Activated gamma-delta T cell treated with anti-CD3 and anti-CD28 coated beads, Interleukin-2, amount 50 U/mL, for 16 hours (primary cell): ENCODE data around the gene VWA3A.

Experiments
- DNase-seq: peaks from one replicate; pipeline ENCODE4 v3.0.0-alpha.2; 2020; ENCODE audit warnings: low read depth

VWA3A gene

GRCh38 chr16:22203091-22203490 is 110.8 kb downstream of the VWA3A start:
- DNase-seq: no peak

DNA sequence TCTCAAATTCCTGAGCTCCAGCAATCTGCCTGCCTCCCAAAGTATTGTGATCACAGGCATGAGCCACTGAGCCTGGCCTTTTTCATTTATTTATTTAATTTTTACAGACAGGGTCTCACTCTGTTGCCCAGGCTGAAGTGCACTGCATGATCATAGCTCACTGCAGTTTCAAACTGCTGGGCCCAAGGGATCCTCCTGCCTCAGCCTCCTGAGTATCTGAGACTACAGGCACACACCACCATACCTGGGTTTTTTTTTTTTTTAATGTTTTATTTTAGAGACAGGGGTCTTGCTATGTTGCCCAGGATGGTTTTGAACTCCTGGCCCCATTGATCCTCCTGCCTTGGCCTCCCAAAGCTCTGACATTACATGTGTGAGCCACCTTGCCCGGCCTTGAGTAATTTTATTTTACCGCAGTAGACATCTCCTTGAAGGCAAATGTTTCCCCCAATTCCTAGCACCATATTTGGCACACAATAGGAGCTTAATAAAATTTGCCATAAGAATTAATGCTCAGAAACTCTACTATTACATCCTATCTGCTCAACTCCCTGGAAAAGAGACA is 111.8 kb downstream of the VWA3A start:
- DNase-seq: no peak

DNA sequence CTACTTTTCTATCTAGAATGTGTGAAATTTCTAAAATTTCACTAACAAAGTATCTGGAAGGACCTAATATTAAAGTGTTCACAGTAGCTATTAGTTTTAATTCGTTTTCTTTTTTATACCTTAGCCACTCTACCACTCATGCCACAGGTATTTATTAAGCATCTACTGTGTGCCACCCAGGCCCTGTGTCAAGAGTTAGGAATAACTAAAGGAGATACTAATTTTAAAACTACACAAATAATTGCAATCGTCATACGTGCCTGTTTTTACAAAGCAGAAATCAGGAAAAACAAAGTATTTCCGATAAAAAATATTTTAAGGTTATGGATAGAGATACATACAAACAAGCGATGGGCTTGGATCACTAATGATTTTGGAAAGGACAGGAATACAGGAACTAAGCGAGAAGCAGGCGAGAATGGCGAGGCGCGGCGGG is 113.3 kb downstream of the VWA3A start:
- DNase-seq: no peak

GRCh38 chr16:22206013-22206841 is 113.9 kb downstream of the VWA3A start, which contains the start of gene EEF2K:
Gene EEF2K (plus strand): TSS chr16:22206278. CDS start chr16:22225730, 19,452 bp downstream.
- DNase-seq: peak; percentile 71
